OCI-LY1 (cell line): Measurements from ENCODE around the gene CD164L2.

Source experiments
- H2AFZ ChIP-seq: fragments of 200-600 bp; sonication (generic), shearing (Covaris generic); 2 replicates; pipeline ENCODE4 v1.6.0; 2014; ENCODE audit warnings: antibody characterized with exemption, mild to moderate bottlenecking, low read length
- H3F3A ChIP-seq: fragments of 200-600 bp; sonication (generic), shearing (Covaris generic); 2 replicates; pipeline ENCODE4 v1.6.0; 2014; ENCODE audit warnings: mild to moderate bottlenecking, antibody characterized with exemption, low read length, moderate library complexity; ENCODE audit not compliant: insufficient read depth
- H3K27ac ChIP-seq: fragments of 200-600 bp; sonication (generic); 2 replicates; pipeline ENCODE4 v1.5.1; 2014; ENCODE audit warnings: low read length, mixed run types, mild to moderate bottlenecking, low read depth; ENCODE audit not compliant: poor library complexity, severe bottlenecking
- H3K27me3 ChIP-seq: fragments of 200-600 bp; sonication (generic); 2 replicates; pipeline ENCODE4 v1.6.0; 2014; ENCODE audit warnings: antibody characterized with exemption, mild to moderate bottlenecking, low read length, moderate library complexity; ENCODE audit not compliant: insufficient read depth
- H3K36me3 ChIP-seq: fragments of 200-600 bp; sonication (generic); 2 replicates; pipeline ENCODE4 v1.6.1; 2014; ENCODE audit warnings: mild to moderate bottlenecking, antibody characterized with exemption, low read length, moderate library complexity, mixed read lengths; ENCODE audit not compliant: insufficient read depth
- H3K4me1 ChIP-seq: fragments of 200-600 bp; sonication (generic); 2 replicates; pipeline ENCODE4 v1.5.1; 2014; ENCODE audit warnings: mild to moderate bottlenecking, low read length, moderate library complexity; ENCODE audit not compliant: insufficient read depth, severe bottlenecking
- H3K4me2 ChIP-seq: fragments of 200-600 bp; sonication (generic), shearing (Covaris generic); 2 replicates; pipeline ENCODE4 v1.6.1; 2014; ENCODE audit warnings: low read length
- H3K4me3 ChIP-seq: fragments of 200-600 bp; sonication (generic); 2 replicates; pipeline ENCODE4 v1.5.1; 2014; ENCODE audit warnings: low read length, low read depth, mild to moderate bottlenecking, mixed read lengths; ENCODE audit not compliant: poor library complexity, severe bottlenecking
- H3K79me2 ChIP-seq: fragments of 200-600 bp; shearing (Covaris generic); 2 replicates; pipeline ENCODE4 v1.6.1; 2016; ENCODE audit warnings: mixed run types, low read length, mixed read lengths; ENCODE audit not compliant: insufficient read depth
- H3K9ac ChIP-seq: fragments of 200-600 bp; sonication (generic), shearing (Covaris generic); 2 replicates; pipeline ENCODE4 v1.6.1; 2014; ENCODE audit warnings: mild to moderate bottlenecking, low read length, mixed read lengths
- H3K9me2 ChIP-seq: fragments of 200-600 bp; sonication (generic), shearing (Covaris generic); 2 replicates; pipeline ENCODE4 v1.6.1; 2014; ENCODE audit warnings: low read depth, mild to moderate bottlenecking, low read length, mixed read lengths
- H3K9me3 ChIP-seq: fragments of 200-600 bp; shearing (Covaris generic); 2 replicates; pipeline ENCODE4 v1.6.1; 2014; ENCODE audit warnings: low read length, mixed read lengths
- H4K20me1 ChIP-seq: fragments of 200-600 bp; sonication (generic), shearing (Covaris generic); 2 replicates; pipeline ENCODE4 v1.6.0; 2016; ENCODE audit warnings: mild to moderate bottlenecking, low read length; ENCODE audit not compliant: insufficient read depth
- EZH2 ChIP-seq: fragments of 200-600 bp; sonication (generic), shearing (Covaris generic); IDR thresholded peaks from 2 replicates; pipeline ENCODE4 v1.8.0; 2017; ENCODE audit warnings: borderline replicate concordance, mixed run types, mild to moderate bottlenecking, antibody characterized with exemption, low read length, moderate library complexity, mixed read lengths
- TF ChIP-seq, protein P1 (sequence below): fragments of 200-600 bp; sonication (generic), shearing (Covaris generic); IDR thresholded peaks from 2 replicates; pipeline ENCODE4 v1.5.1; 2017; ENCODE audit warnings: mild to moderate bottlenecking, antibody characterized with exemption, low read length, moderate library complexity, mixed read lengths

Gene CD164L2

GRCh38 chr1:27355683-27356082 is 27.4 kb downstream of the CD164L2 start:
- H3K4me3 ChIP-seq = peak overlapping the region; percentile 58
- peak overlapping the region; percentile 37 for H3K27ac ChIP-seq
- H3K9me3 ChIP-seq = no peaks in the 10 kb centered on the region
- H3K9ac ChIP-seq = no peak overlapping the region
- no peaks in the 10 kb centered on the region for H4K20me1 ChIP-seq
- H3K36me3 ChIP-seq = no peaks in the 10 kb centered on the region
- H3F3A ChIP-seq = no peaks in the 10 kb centered on the region
- no peaks in the 10 kb centered on the region; the same call in 1 of the 2 replicates for H3K27me3 ChIP-seq
- TF ChIP-seq, protein P1, sequence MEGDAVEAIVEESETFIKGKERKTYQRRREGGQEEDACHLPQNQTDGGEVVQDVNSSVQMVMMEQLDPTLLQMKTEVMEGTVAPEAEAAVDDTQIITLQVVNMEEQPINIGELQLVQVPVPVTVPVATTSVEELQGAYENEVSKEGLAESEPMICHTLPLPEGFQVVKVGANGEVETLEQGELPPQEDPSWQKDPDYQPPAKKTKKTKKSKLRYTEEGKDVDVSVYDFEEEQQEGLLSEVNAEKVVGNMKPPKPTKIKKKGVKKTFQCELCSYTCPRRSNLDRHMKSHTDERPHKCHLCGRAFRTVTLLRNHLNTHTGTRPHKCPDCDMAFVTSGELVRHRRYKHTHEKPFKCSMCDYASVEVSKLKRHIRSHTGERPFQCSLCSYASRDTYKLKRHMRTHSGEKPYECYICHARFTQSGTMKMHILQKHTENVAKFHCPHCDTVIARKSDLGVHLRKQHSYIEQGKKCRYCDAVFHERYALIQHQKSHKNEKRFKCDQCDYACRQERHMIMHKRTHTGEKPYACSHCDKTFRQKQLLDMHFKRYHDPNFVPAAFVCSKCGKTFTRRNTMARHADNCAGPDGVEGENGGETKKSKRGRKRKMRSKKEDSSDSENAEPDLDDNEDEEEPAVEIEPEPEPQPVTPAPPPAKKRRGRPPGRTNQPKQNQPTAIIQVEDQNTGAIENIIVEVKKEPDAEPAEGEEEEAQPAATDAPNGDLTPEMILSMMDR = no peak
- TF ChIP-seq EZH2 = no peak
- H3K4me1 ChIP-seq = peaks cover 39% of the 10 kb centered on the region
- H3K9me2 ChIP-seq = no peaks in the 10 kb centered on the region
- H3K4me2 ChIP-seq = peak overlapping the region; percentile 82; the same call in 1 of the 2 replicates
- no peaks in the 10 kb centered on the region for H3K79me2 ChIP-seq
- H2AFZ ChIP-seq = no peak overlapping the region

DNA sequence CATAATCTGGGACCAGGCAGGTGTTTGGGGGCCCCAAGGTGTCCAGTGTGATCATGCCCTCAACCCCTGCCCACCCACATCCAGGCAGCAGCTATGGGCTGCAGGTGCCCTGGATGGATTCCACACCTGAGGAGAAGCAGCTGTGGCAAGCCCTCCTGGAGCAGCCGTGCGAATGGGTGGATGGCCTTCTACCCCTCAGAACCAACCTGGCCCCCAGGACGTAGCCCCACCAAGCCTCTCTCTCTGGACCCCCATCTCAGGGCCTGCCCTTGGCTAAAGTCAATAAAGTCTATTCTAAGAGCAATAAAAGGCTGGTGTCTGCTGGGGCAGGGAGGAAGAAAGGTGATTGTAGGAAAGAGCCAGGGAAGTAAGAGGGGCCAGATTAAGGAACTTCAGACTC is 29.5 kb downstream of the CD164L2 start:
- TF ChIP-seq, protein P1 = no peak
- no peak for TF ChIP-seq EZH2
- H3K4me3 ChIP-seq = no peak overlapping the region
- H3K79me2 ChIP-seq = no peaks in the 10 kb centered on the region
- H3K36me3 ChIP-seq = no peaks in the 10 kb centered on the region
- H3K4me2 ChIP-seq = no peak overlapping the region
- no peaks in the 10 kb centered on the region; the same call in 1 of the 2 replicates for H3K27me3 ChIP-seq
- H3K9ac ChIP-seq = no peak overlapping the region
- H4K20me1 ChIP-seq = no peaks in the 10 kb centered on the region
- no peaks in the 10 kb centered on the region for H3K9me2 ChIP-seq
- H3K4me1 ChIP-seq = peaks cover 35% of the 10 kb centered on the region
- no peak overlapping the region for H3K27ac ChIP-seq
- H3K9me3 ChIP-seq = no peaks in the 10 kb centered on the region
- H3F3A ChIP-seq = no peaks in the 10 kb centered on the region
- H2AFZ ChIP-seq = no peak overlapping the region

GRCh38 chr1:27353166-27353565 is 30.0 kb downstream of the CD164L2 start:
- TF ChIP-seq, protein P1 = no peak
- TF ChIP-seq EZH2 = no peak
- H3K4me2 ChIP-seq = no peak overlapping the region
- H3K9me3 ChIP-seq = no peaks in the 10 kb centered on the region
- no peaks in the 10 kb centered on the region for H3F3A ChIP-seq
- H3K9me2 ChIP-seq = no peaks in the 10 kb centered on the region
- H3K4me1 ChIP-seq = peaks cover 35% of the 10 kb centered on the region
- no peaks in the 10 kb centered on the region for H4K20me1 ChIP-seq
- H3K36me3 ChIP-seq = no peaks in the 10 kb centered on the region
- no peak overlapping the region for H3K27ac ChIP-seq
- no peak overlapping the region for H2AFZ ChIP-seq
- no peaks in the 10 kb centered on the region for H3K79me2 ChIP-seq
- H3K27me3 ChIP-seq = no peaks in the 10 kb centered on the region
- H3K4me3 ChIP-seq = no peak overlapping the region
- no peak overlapping the region for H3K9ac ChIP-seq
